Calu3 (cell line): ENCODE results near the gene APBA2. TPM values are rescaled to one million over a fixed set of nuclear protein-coding genes. Genes with fewer than 3 reads are reported as not detected.

Source experiments
- BruUV-seq: library from RNA; stranded (reverse); fragments of 400-500 nt; replicated peaks from 2 replicates; lab custom pipeline; 2021; lab: Mats Ljungman, UMichigan
- CTCF ChIA-PET: fragments of 300-600 bp; sonication (Branson Sonifier 250); formaldehyde crosslinking; loops from one replicate; lab custom pipeline; 2022; ENCODE audit warnings: antibody characterized with exemption; lab: Charles Lee
- DNase-seq: peaks from one replicate; pipeline ENCODE4 v3.0.0; 2022
- H3K27ac Mint-ChIP-seq: one replicate; pipeline ENCODE4 v1.8.0; 2022; ENCODE audit warnings: mixed read lengths; ENCODE audit not compliant: unreplicated experiment
- H3K27me3 Mint-ChIP-seq: one replicate; pipeline ENCODE4 v1.8.0; 2022; ENCODE audit warnings: mixed read lengths; ENCODE audit not compliant: unreplicated experiment
- H3K36me3 Mint-ChIP-seq: one replicate; pipeline ENCODE4 v1.8.0; 2022; ENCODE audit warnings: mild to moderate bottlenecking, moderate library complexity, mixed read lengths; ENCODE audit not compliant: insufficient read depth, unreplicated experiment
- H3K4me1 Mint-ChIP-seq: one replicate; pipeline ENCODE4 v1.8.0; 2022; ENCODE audit warnings: mild to moderate bottlenecking, low read depth, mixed read lengths; ENCODE audit not compliant: unreplicated experiment
- H3K4me3 Mint-ChIP-seq: one replicate; pipeline ENCODE4 v1.8.0; 2022; ENCODE audit warnings: mild to moderate bottlenecking, low read depth, moderate library complexity, mixed read lengths; ENCODE audit not compliant: unreplicated experiment
- H3K9me3 Mint-ChIP-seq: one replicate; pipeline ENCODE4 v1.8.0; 2022; ENCODE audit warnings: low read depth, mixed read lengths; ENCODE audit not compliant: unreplicated experiment
- CTCF ChIP-seq: fragments of 200-600 bp; IDR thresholded peaks from one replicate; pipeline ENCODE4 v1.8.0; 2022; ENCODE audit warnings: antibody characterized with exemption; ENCODE audit not compliant: unreplicated experiment
- intact Hi-C: fragments of 100-400 bp; cut with micrococcal nuclease; formaldehyde crosslinking; loops from one replicate; pipeline ENCODE4 v1.10.0; 2022; ENCODE audit not compliant: unreplicated experiment
- total RNA-seq: library from RNA; stranded (reverse); gene quantifications from 2 replicates; pipeline ENCODE4 v1.2.3, GENCODE V29; 2022

APBA2 gene
- total RNA-seq, 1 experiment from 2014 or later, result not detected

GRCh38 chr15:29109762-29110161 is 224.0 kb downstream of the APBA2 start:
- H3K27me3 Mint-ChIP-seq, result peaks cover 8% of the 10 kb centered on the region
- H3K27ac Mint-ChIP-seq, result no peak overlapping the region
- H3K36me3 Mint-ChIP-seq, result no peaks in the 10 kb centered on the region
- no peak overlapping the region for H3K4me3 Mint-ChIP-seq
- no peaks in the 10 kb centered on the region for H3K9me3 Mint-ChIP-seq
- H3K4me1 Mint-ChIP-seq, result no peaks in the 10 kb centered on the region
- intact Hi-C loops, result no loop called here
- no TSS peak for BruUV-seq
- CTCF ChIA-PET, result interaction anchor here (0.5 kb wide), 1 partner anchor 233 kb away, joined by 4 read pairs; no protein-coding TSS in a partner anchor
- TF ChIP-seq CTCF, result no peak
- DNase-seq, result no peak

GRCh38 chr15:29110176-29110575 is 224.4 kb downstream of the APBA2 start:
- Mint-ChIP-seq H3K27ac (no peak overlapping the region), H3K27me3 (peaks cover 12% of the 10 kb centered on the region), H3K4me3 (no peak overlapping the region), H3K9me3 (no peaks in the 10 kb centered on the region), H3K4me1 (no peaks in the 10 kb centered on the region), H3K36me3 (no peaks in the 10 kb centered on the region)
- CTCF ChIA-PET, result interaction anchor here (0.5 kb wide), 1 partner anchor 232 kb away, joined by 4 read pairs; no protein-coding TSS in a partner anchor
- no peak for TF ChIP-seq CTCF
- DNase-seq, result no peak
- intact Hi-C loops, result no loop called here
- no TSS peak for BruUV-seq

GRCh38 chr15:29110733-29111132 is 225.0 kb downstream of the APBA2 start:
- Mint-ChIP-seq H3K27ac (no peak overlapping the region), H3K4me3 (no peak overlapping the region), H3K4me1 (no peaks in the 10 kb centered on the region), H3K9me3 (no peaks in the 10 kb centered on the region), H3K27me3 (peaks cover 13% of the 10 kb centered on the region), H3K36me3 (no peaks in the 10 kb centered on the region)
- no TSS peak for BruUV-seq
- intact Hi-C loops, result no loop called here
- DNase-seq, result no peak
- no peak for TF ChIP-seq CTCF
- CTCF ChIA-PET, result no interaction called here

- H3K4me1 Mint-ChIP-seq, result no peaks in the 10 kb centered on the region
- CTCF ChIA-PET, result no interaction called here
- no peak overlapping the region for H3K27ac Mint-ChIP-seq
- intact Hi-C loops, result no loop called here
- no peak for DNase-seq
- H3K4me3 Mint-ChIP-seq, result no peak overlapping the region
- H3K27me3 Mint-ChIP-seq, result peaks cover 13% of the 10 kb centered on the region
- no peak for TF ChIP-seq CTCF
- no peaks in the 10 kb centered on the region for H3K36me3 Mint-ChIP-seq
- BruUV-seq, result no TSS peak
- no peaks in the 10 kb centered on the region for H3K9me3 Mint-ChIP-seq
These were observed 226.0 kb downstream of the APBA2 start for GRCh38 chr15:29111705-29112281.
